HepG2 (cell line): Measurements from ENCODE around the gene PSENEN. TPM values are rescaled to one million over a fixed set of nuclear protein-coding genes. Genes with fewer than 3 reads are reported as not detected.

Experiments
- ASH2L ChIP-seq: fragments of 300-600, 200-600 bp; sonication (generic); IDR thresholded peaks from 2 replicates; pipeline ENCODE4 v1.7.0; 2017; ENCODE audit warnings: low read depth, mild to moderate bottlenecking, moderate library complexity, mixed read lengths, low read length; ENCODE audit not compliant: insufficient read length
- BRCA1 ChIP-seq: sonication (generic); formaldehyde crosslinking; IDR thresholded peaks from 2 replicates; pipeline ENCODE4 v1.4.0; 2020; ENCODE audit warnings: missing genetic modification reagents
- DNMT1 ChIP-seq: sonication (generic); formaldehyde crosslinking; IDR thresholded peaks from 2 replicates; pipeline ENCODE4 v1.5.1; 2020; ENCODE audit warnings: mild to moderate bottlenecking, missing genetic modification reagents
- EEA1 ChIP-seq: sonication (generic); formaldehyde crosslinking; IDR thresholded peaks from 2 replicates; pipeline ENCODE4 v1.5.1; 2020; ENCODE audit warnings: mild to moderate bottlenecking, missing genetic modification reagents, borderline replicate concordance
- HMGA1 ChIP-seq: sonication (generic); formaldehyde crosslinking; conservative IDR thresholded peaks from 2 replicates; pipeline ENCODE4 v1.4.0; 2020; ENCODE audit warnings: missing genetic modification reagents
- HOXA7 ChIP-seq: sonication (generic); formaldehyde crosslinking; IDR thresholded peaks from 2 replicates; pipeline ENCODE4 v1.8.1; 2022; ENCODE audit warnings: mild to moderate bottlenecking, missing genetic modification reagents, moderate library complexity
- MAFF ChIP-seq: IDR thresholded peaks from 2 replicates; pipeline ENCODE4 v1.6.1; 2011; ENCODE audit warnings: low read depth, low read length, improper control_type of control experiment
- MAFG ChIP-seq: sonication (generic); formaldehyde crosslinking; IDR thresholded peaks from 2 replicates; pipeline ENCODE4 v1.5.1; 2020; ENCODE audit warnings: mild to moderate bottlenecking, missing genetic modification reagents
- MED13 ChIP-seq: sonication (generic); formaldehyde crosslinking; IDR thresholded peaks from 2 replicates; pipeline ENCODE4 v1.5.0; 2020; ENCODE audit warnings: missing genetic modification reagents
- RBM22 ChIP-seq: fragments of 200-400 bp; formaldehyde crosslinking; optimal IDR thresholded peaks from 2 replicates; pipeline ENCODE3; 2017; ENCODE audit warnings: mild to moderate bottlenecking, low read length, moderate library complexity
- RFX1 ChIP-seq: fragments of 450-650 bp; IDR thresholded peaks from 2 replicates; pipeline ENCODE4 v1.6.1; 2017
- SRSF1 ChIP-seq: fragments of 200-400 bp; formaldehyde crosslinking; optimal IDR thresholded peaks from 2 replicates; pipeline ENCODE3; 2017; ENCODE audit warnings: mild to moderate bottlenecking, low read depth, low read length, moderate library complexity
- TGIF2 ChIP-seq: IDR thresholded peaks from 2 replicates; pipeline ENCODE4 v1.6.1; 2016; ENCODE audit warnings: control low read depth, missing compliant biosample characterization
- TOPORS ChIP-seq: sonication (generic); formaldehyde crosslinking; IDR thresholded peaks from 2 replicates; pipeline ENCODE4 v1.8.0; 2023; ENCODE audit warnings: mild to moderate bottlenecking, missing genetic modification reagents
- XRCC5 ChIP-seq: fragments of 200-400 bp; formaldehyde crosslinking; optimal IDR thresholded peaks from 2 replicates; pipeline ENCODE3; 2017; ENCODE audit warnings: mild to moderate bottlenecking, low read length
- ZBTB38 ChIP-seq: sonication (generic); formaldehyde crosslinking; IDR thresholded peaks from 2 replicates; pipeline ENCODE4 v1.5.1; 2020; ENCODE audit warnings: mild to moderate bottlenecking, missing genetic modification reagents
- ZNF292 ChIP-seq: sonication (generic); formaldehyde crosslinking; IDR thresholded peaks from 2 replicates; pipeline ENCODE4 v1.8.1; 2022; ENCODE audit warnings: mild to moderate bottlenecking, low read depth, missing genetic modification reagents, borderline replicate concordance
- ZNF501 ChIP-seq: sonication (generic); formaldehyde crosslinking; IDR thresholded peaks from 2 replicates; pipeline ENCODE4 v1.5.1; 2020; ENCODE audit warnings: mild to moderate bottlenecking, moderate library complexity, missing genetic modification reagents
- ZNF556 ChIP-seq: sonication (generic); formaldehyde crosslinking; IDR thresholded peaks from 2 replicates; pipeline ENCODE4 v1.4.0; 2020; ENCODE audit warnings: mild to moderate bottlenecking, missing genetic modification reagents, borderline replicate concordance
- ZNF850 ChIP-seq: sonication (generic); formaldehyde crosslinking; conservative IDR thresholded peaks from 2 replicates; pipeline ENCODE4 v1.9.0; 2021; ENCODE audit warnings: mild to moderate bottlenecking, missing genetic modification reagents
- polyA plus RNA-seq, 8 experiments: library from polyadenylated mRNA; depleted of rRNA in 3 of 8; stranded (reverse) in 7 of 8; unstranded in 1 of 8; fragments of >200 nt; fragmentation: Illumina TruSeq in 4 of 8; extraction: Trizol in 4 of 8; gene quantifications; 2 replicates each; pipeline versions ENCODE4 v1.2.1 to v1.2.3, GENCODE V29; 2011 to 2016; ENCODE audit warnings: low read depth in 4 of 8, missing spikeins in 1 of 8, mixed read lengths in 1 of 8; ENCODE audit not compliant: insufficient read depth in 1 of 8
- total RNA-seq, 5 experiments: library from RNA; depleted of rRNA; stranded (reverse); fragments of >200 nt; fragmentation: Illumina TruSeq; extraction: Trizol; gene quantifications; 2 replicates each; pipeline ENCODE4 v1.2.3, GENCODE V29; 2016; ENCODE audit warnings: low read depth in 1 of 5
- TF ChIP-seq, protein P1 (sequence below): sonication (generic); formaldehyde crosslinking; IDR thresholded peaks from 2 replicates; pipeline ENCODE4 v1.5.0; 2020; ENCODE audit warnings: missing genetic modification reagents, mild to moderate bottlenecking, borderline replicate concordance
- TF ChIP-seq, protein P2 (sequence below): sonication (generic); formaldehyde crosslinking; IDR thresholded peaks from 2 replicates; pipeline ENCODE4 v1.9.0; 2021; ENCODE audit warnings: missing genetic modification reagents, mild to moderate bottlenecking, borderline replicate concordance
- TF ChIP-seq, protein P3 (sequence below): sonication (generic); formaldehyde crosslinking; IDR thresholded peaks from 2 replicates; pipeline ENCODE4 v1.5.0; 2020; ENCODE audit warnings: mild to moderate bottlenecking, missing genetic modification reagents
- TF ChIP-seq, protein P4 (sequence below): sonication (generic); formaldehyde crosslinking; IDR thresholded peaks from 2 replicates; pipeline ENCODE4 v1.5.1; 2020; ENCODE audit warnings: missing genetic modification reagents, mild to moderate bottlenecking, borderline replicate concordance

PSENEN gene
- total and polyA plus RNA-seq, 2 of the 13 experiments (the other 11 are each of a cell fraction or from before 2014, with no cell fraction given) = 16.9 to 34.2 TPM

DNA sequence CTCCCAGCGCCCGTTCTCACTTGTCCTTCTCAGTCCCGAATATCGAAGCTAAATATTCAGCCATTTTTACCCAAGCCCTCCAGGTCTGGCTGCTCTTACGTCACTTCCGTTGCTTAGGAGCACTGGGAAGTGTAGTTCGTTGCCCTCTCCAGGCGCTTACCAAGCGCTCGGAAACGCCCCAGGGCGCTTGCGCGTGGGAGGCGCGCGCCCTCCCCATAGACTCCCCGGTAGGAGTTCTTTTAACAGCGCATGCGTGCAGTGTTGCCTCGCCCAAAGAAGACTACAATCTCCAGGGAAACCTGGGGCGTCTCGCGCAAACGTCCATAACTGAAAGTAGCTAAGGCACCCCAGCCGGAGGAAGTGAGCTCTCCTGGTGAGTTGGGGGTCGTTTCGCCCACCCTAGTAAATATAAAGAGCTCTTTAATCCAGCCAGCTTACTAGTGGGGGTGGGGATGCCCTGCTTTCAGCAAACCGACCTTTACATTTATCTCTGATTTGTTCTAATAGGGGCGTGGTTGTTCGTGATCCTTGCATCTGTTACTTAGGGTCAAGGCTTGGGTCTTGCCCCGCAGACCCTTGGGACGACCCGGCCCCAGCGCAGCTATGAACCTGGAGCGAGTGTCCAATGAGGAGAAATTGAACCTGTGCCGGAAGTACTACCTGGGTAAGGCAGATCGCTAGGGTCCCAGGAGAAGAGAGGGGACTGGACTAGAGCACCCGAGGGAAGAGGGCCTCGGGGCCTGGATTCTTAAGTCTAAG, at the start of gene PSENEN, which contains the start of gene U2AF1L4 (continued):
- TF ChIP-seq SRSF1 (no peak), ZNF850 (CRISPR knock-in tag) (no peak), TGIF2 (CRISPR knock-in tag) (0 out of 2 replicates have a peak, but pooled peaks have one; percentile 29), ZNF556 (CRISPR knock-in tag) (peak; percentile 33; the same call in 1 of the 2 replicates), MED13 (CRISPR knock-in tag) (no peak), TOPORS (CRISPR knock-in tag) (no peak), BRCA1 (no peak), ZNF501 (CRISPR knock-in tag) (peak; percentile 64), RBM22 (peak; percentile 22), MAFG (CRISPR knock-in tag) (no peak), MAFF (no peak), ZNF292 (CRISPR knock-in tag) (no peak), HOXA7 (CRISPR knock-in tag) (no peak), XRCC5 (no peak), ZBTB38 (CRISPR knock-in tag) (no peak), HMGA1 (no peak), ASH2L (peak; percentile 27), RFX1 (peak; percentile 75), EEA1 (CRISPR knock-in tag) (no peak), DNMT1 (CRISPR knock-in tag) (no peak)
- TF ChIP-seq, protein P1, sequence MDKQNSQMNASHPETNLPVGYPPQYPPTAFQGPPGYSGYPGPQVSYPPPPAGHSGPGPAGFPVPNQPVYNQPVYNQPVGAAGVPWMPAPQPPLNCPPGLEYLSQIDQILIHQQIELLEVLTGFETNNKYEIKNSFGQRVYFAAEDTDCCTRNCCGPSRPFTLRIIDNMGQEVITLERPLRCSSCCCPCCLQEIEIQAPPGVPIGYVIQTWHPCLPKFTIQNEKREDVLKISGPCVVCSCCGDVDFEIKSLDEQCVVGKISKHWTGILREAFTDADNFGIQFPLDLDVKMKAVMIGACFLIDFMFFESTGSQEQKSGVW (CRISPR knock-in tag) = no peak
- TF ChIP-seq, protein P2, sequence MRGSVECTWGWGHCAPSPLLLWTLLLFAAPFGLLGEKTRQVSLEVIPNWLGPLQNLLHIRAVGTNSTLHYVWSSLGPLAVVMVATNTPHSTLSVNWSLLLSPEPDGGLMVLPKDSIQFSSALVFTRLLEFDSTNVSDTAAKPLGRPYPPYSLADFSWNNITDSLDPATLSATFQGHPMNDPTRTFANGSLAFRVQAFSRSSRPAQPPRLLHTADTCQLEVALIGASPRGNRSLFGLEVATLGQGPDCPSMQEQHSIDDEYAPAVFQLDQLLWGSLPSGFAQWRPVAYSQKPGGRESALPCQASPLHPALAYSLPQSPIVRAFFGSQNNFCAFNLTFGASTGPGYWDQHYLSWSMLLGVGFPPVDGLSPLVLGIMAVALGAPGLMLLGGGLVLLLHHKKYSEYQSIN (CRISPR knock-in tag) = no peak
- TF ChIP-seq, protein P3, sequence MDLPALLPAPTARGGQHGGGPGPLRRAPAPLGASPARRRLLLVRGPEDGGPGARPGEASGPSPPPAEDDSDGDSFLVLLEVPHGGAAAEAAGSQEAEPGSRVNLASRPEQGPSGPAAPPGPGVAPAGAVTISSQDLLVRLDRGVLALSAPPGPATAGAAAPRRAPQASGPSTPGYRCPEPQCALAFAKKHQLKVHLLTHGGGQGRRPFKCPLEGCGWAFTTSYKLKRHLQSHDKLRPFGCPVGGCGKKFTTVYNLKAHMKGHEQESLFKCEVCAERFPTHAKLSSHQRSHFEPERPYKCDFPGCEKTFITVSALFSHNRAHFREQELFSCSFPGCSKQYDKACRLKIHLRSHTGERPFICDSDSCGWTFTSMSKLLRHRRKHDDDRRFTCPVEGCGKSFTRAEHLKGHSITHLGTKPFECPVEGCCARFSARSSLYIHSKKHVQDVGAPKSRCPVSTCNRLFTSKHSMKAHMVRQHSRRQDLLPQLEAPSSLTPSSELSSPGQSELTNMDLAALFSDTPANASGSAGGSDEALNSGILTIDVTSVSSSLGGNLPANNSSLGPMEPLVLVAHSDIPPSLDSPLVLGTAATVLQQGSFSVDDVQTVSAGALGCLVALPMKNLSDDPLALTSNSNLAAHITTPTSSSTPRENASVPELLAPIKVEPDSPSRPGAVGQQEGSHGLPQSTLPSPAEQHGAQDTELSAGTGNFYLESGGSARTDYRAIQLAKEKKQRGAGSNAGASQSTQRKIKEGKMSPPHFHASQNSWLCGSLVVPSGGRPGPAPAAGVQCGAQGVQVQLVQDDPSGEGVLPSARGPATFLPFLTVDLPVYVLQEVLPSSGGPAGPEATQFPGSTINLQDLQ (CRISPR knock-in tag) = no peak
- TF ChIP-seq, protein P4, sequence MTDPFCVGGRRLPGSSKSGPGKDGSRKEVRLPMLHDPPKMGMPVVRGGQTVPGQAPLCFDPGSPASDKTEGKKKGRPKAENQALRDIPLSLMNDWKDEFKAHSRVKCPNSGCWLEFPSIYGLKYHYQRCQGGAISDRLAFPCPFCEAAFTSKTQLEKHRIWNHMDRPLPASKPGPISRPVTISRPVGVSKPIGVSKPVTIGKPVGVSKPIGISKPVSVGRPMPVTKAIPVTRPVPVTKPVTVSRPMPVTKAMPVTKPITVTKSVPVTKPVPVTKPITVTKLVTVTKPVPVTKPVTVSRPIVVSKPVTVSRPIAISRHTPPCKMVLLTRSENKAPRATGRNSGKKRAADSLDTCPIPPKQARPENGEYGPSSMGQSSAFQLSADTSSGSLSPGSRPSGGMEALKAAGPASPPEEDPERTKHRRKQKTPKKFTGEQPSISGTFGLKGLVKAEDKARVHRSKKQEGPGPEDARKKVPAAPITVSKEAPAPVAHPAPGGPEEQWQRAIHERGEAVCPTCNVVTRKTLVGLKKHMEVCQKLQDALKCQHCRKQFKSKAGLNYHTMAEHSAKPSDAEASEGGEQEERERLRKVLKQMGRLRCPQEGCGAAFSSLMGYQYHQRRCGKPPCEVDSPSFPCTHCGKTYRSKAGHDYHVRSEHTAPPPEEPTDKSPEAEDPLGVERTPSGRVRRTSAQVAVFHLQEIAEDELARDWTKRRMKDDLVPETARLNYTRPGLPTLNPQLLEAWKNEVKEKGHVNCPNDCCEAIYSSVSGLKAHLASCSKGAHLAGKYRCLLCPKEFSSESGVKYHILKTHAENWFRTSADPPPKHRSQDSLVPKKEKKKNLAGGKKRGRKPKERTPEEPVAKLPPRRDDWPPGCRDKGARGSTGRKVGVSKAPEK (CRISPR knock-in tag) = no peak
